IPS-18c (cell line): ENCODE measurements around the gene ISL1.

Experiments
- H3K4me3 ChIP-seq: 2 replicates; pipeline ENCODE4 v1.7.0; 2013; ENCODE audit warnings: low read depth, mild to moderate bottlenecking, low read length, moderate library complexity; ENCODE audit not compliant: insufficient read depth
- H3K9me3 ChIP-seq: one replicate; pipeline ENCODE4 v1.6.1; 2013; ENCODE audit warnings: mild to moderate bottlenecking, low read length, moderate library complexity; ENCODE audit not compliant: control insufficient read depth, insufficient read depth

Gene ISL1

GRCh38 chr5:51382521-51383130 is 622 bp upstream of the ISL1 start:
- Histone ChIP-seq H3K9me3 (no peaks in the 10 kb centered on the region), H3K4me3 (peak overlapping the region; percentile 63)

- no peaks in the 10 kb centered on the region for H3K9me3 ChIP-seq
- H3K4me3 ChIP-seq, result no peak overlapping the region
Observed at GRCh38 chr5:51384281-51384840, 1.1 kb downstream of the ISL1 start.

- no peak overlapping the region for H3K4me3 ChIP-seq
Observed at GRCh38 chr5:51385216-51385615, 2.0 kb downstream of the ISL1 start.

GRCh38 chr5:51386916-51387883 is 4.0 kb downstream of the ISL1 start:
- Histone ChIP-seq H3K4me3 (peak overlapping the region; percentile 43), H3K9me3 (no peaks in the 10 kb centered on the region)

More at GRCh38 chr5:51385216-51385615, 2.0 kb downstream of the ISL1 start:
- H3K9me3 ChIP-seq, result no peaks in the 10 kb centered on the region

- Histone ChIP-seq H3K9me3 (no peaks in the 10 kb centered on the region), H3K4me3 (peak overlapping the region; percentile 43; the same call in 1 of the 2 replicates)
Observed at GRCh38 chr5:51387884-51388275, 4.6 kb downstream of the ISL1 start.

- H3K9me3 ChIP-seq, result no peaks in the 10 kb centered on the region
- peak overlapping the region; percentile 40; the same call in 1 of the 2 replicates for H3K4me3 ChIP-seq
Observed at GRCh38 chr5:51388488-51389287, 5.4 kb downstream of the ISL1 start.

GRCh38 chr5:51389288-51389576 is 6.0 kb downstream of the ISL1 start:
- H3K9me3 ChIP-seq, result no peaks in the 10 kb centered on the region

GRCh38 chr5:51389577-51390463 is 6.6 kb downstream of the ISL1 start:
- no peaks in the 10 kb centered on the region for H3K9me3 ChIP-seq
- peak overlapping the region; percentile 40 for H3K4me3 ChIP-seq

More at GRCh38 chr5:51389288-51389576, 6.0 kb downstream of the ISL1 start:
- peak overlapping the region; percentile 40; the same call in 1 of the 2 replicates for H3K4me3 ChIP-seq

- H3K9me3 ChIP-seq, result no peaks in the 10 kb centered on the region
Observed at GRCh38 chr5:51391175-51391574, 7.9 kb downstream of the ISL1 start.

GRCh38 chr5:51392689-51393199 is 9.5 kb downstream of the ISL1 start:
- Histone ChIP-seq H3K9me3 (no peaks in the 10 kb centered on the region), H3K4me3 (no peak overlapping the region)

More at GRCh38 chr5:51391175-51391574, 7.9 kb downstream of the ISL1 start:
- no peak overlapping the region for H3K4me3 ChIP-seq

- no peaks in the 10 kb centered on the region for H3K9me3 ChIP-seq
- H3K4me3 ChIP-seq, result no peak overlapping the region
Observed at GRCh38 chr5:51394609-51395008, 11.4 kb downstream of the ISL1 start.

- Histone ChIP-seq H3K4me3 (no peak overlapping the region), H3K9me3 (no peaks in the 10 kb centered on the region)
Observed at GRCh38 chr5:51395245-51395644, 12.0 kb downstream of the ISL1 start.

GRCh38 chr5:51395666-51396356 is 12.6 kb downstream of the ISL1 start:
- Histone ChIP-seq H3K9me3 (no peaks in the 10 kb centered on the region), H3K4me3 (no peak overlapping the region)

- Histone ChIP-seq H3K9me3 (no peaks in the 10 kb centered on the region), H3K4me3 (no peak overlapping the region)
Observed at GRCh38 chr5:51396797-51397196, 13.5 kb downstream of the ISL1 start.

GRCh38 chr5:51397996-51398395 is 14.7 kb downstream of the ISL1 start:
- Histone ChIP-seq H3K9me3 (no peaks in the 10 kb centered on the region), H3K4me3 (no peak overlapping the region)
